GM23338 (cell line): ENCODE data around the gene PPP1R3F. TPM values are rescaled to one million over a fixed set of nuclear protein-coding genes. Genes with fewer than 3 reads are reported as not detected.

Source experiments
- ATAC-seq: fragments of 200-7000 bp; cut with Tn5 transposase; 3 replicates; pipeline ENCODE4 v1.9.1; 2020
- DNase-seq: peaks from one replicate; pipeline ENCODE4 v3.0.0-alpha.2; 2015; ENCODE audit warnings: low spot score
- H2AFZ ChIP-seq: fragments of 200-600 bp; sonication (generic); 2 replicates; pipeline ENCODE4 v1.8.0; 2016; ENCODE audit warnings: antibody characterized with exemption, mild to moderate bottlenecking, moderate library complexity
- H3F3A ChIP-seq: fragments of 200-600 bp; sonication (generic); replicated peaks from 2 replicates; pipeline ENCODE4 v1.8.0; 2017; ENCODE audit warnings: antibody characterized with exemption, mixed run types, low read depth
- H3K27ac ChIP-seq: fragments of 200-600 bp; sonication (generic); 2 replicates; pipeline ENCODE4 v1.6.1; 2016; ENCODE audit warnings: low read depth
- H3K27me3 ChIP-seq: fragments of 200-600 bp; sonication (generic); 2 replicates; pipeline ENCODE4 v1.8.0; 2016; ENCODE audit warnings: mild to moderate bottlenecking, mixed run types, moderate library complexity; ENCODE audit not compliant: insufficient read depth
- H3K36me3 ChIP-seq: fragments of 200-600 bp; sonication (generic); 2 replicates; pipeline ENCODE4 v1.8.0; 2016; ENCODE audit warnings: mild to moderate bottlenecking; ENCODE audit not compliant: insufficient read depth
- H3K4me1 ChIP-seq: fragments of 200-600 bp; sonication (generic); 2 replicates; pipeline ENCODE4 v1.8.0; 2016; ENCODE audit warnings: mild to moderate bottlenecking, moderate library complexity; ENCODE audit not compliant: insufficient read depth
- H3K4me2 ChIP-seq: fragments of 200-600 bp; sonication (generic); 2 replicates; pipeline ENCODE4 v1.7.1; 2017; ENCODE audit warnings: mixed run types
- H3K4me3 ChIP-seq: fragments of 200-600 bp; sonication (generic); 2 replicates; pipeline ENCODE4 v1.6.1; 2016; ENCODE audit warnings: mixed run types
- H3K79me2 ChIP-seq: fragments of 200-600 bp; sonication (generic); replicated peaks from 2 replicates; pipeline ENCODE4 v1.8.0; 2017; ENCODE audit warnings: mild to moderate bottlenecking; ENCODE audit not compliant: insufficient read depth
- H3K9me2 ChIP-seq: fragments of 200-600 bp; sonication (generic); 2 replicates; pipeline ENCODE4 v1.8.0; 2017; ENCODE audit not compliant: insufficient read depth
- H4K20me1 ChIP-seq: fragments of 200-600 bp; sonication (generic); replicated peaks from 2 replicates; pipeline ENCODE4 v1.8.0; 2017; ENCODE audit warnings: mild to moderate bottlenecking; ENCODE audit not compliant: insufficient read depth
- H3K27ac Mint-ChIP-seq: 2 replicates; pipeline ENCODE4 v1.8.0; 2020; ENCODE audit warnings: inconsistent platforms, mild to moderate bottlenecking, moderate library complexity, mixed read lengths
- H3K27me3 Mint-ChIP-seq: 3 replicates; pipeline ENCODE4 v1.8.0; 2022; ENCODE audit warnings: low read depth, mild to moderate bottlenecking, moderate library complexity, mixed read lengths, inconsistent platforms; ENCODE audit not compliant: insufficient read depth, poor library complexity
- H3K36me3 Mint-ChIP-seq: 3 replicates; pipeline ENCODE4 v1.8.0; 2021; ENCODE audit warnings: low read depth, mild to moderate bottlenecking, inconsistent platforms, moderate library complexity, mixed read lengths
- H3K4me1 Mint-ChIP-seq: 3 replicates; pipeline ENCODE4 v1.8.0; 2020; ENCODE audit warnings: mild to moderate bottlenecking, inconsistent platforms, mixed read lengths
- H3K4me3 Mint-ChIP-seq: 3 replicates; pipeline ENCODE4 v1.8.0; 2021; ENCODE audit warnings: moderate library complexity, mild to moderate bottlenecking, inconsistent platforms, mixed read lengths
- H3K9me3 Mint-ChIP-seq: 3 replicates; pipeline ENCODE4 v1.8.0; 2020; ENCODE audit warnings: moderate library complexity, mild to moderate bottlenecking, inconsistent platforms, mixed read lengths
- CREB1 ChIP-seq: fragments of 250-450 bp; sonication (Bioruptor Pico); IDR thresholded peaks from 2 replicates; pipeline ENCODE4 v1.5.0; 2020; ENCODE audit warnings: low read depth, mild to moderate bottlenecking, moderate library complexity
- CTCF ChIP-seq, 2 experiments: fragments of 200-600 bp in 1 of 2; sonication (generic) in 1 of 2; conservative IDR thresholded peaks; 2 replicates each; pipeline versions ENCODE4 v1.5.1 to v1.6.1; 2016 to 2017; ENCODE audit warnings: antibody characterized with exemption in 2 of 2, low read depth in 2 of 2, mild to moderate bottlenecking in 2 of 2, moderate library complexity in 1 of 2
- ETS1 ChIP-seq: IDR thresholded peaks from 2 replicates; pipeline ENCODE4 v1.6.1; 2016; ENCODE audit warnings: antibody characterized with exemption
- EZH2 ChIP-seq: fragments of 200-600 bp; sonication (generic); IDR thresholded peaks from one replicate; pipeline ENCODE4 v1.8.0; 2017; ENCODE audit warnings: antibody characterized with exemption, mild to moderate bottlenecking, low read depth; ENCODE audit not compliant: unreplicated experiment
- EZH2phosphoT487 ChIP-seq: fragments of 200-600 bp; sonication (generic); IDR thresholded peaks from one replicate; pipeline ENCODE4 v1.8.1; 2018; ENCODE audit warnings: antibody characterized with exemption; ENCODE audit not compliant: unreplicated experiment
- JUNB ChIP-seq: IDR thresholded peaks from one replicate; pipeline ENCODE4 v1.6.1; 2016; ENCODE audit warnings: antibody characterized with exemption; ENCODE audit not compliant: unreplicated experiment
- NANOG ChIP-seq: IDR thresholded peaks from 2 replicates; pipeline ENCODE4 v1.6.1; 2016; ENCODE audit warnings: antibody characterized with exemption, borderline replicate concordance
- POLR2AphosphoS5 ChIP-seq: IDR thresholded peaks from 2 replicates; pipeline ENCODE4 v1.6.1; 2016; ENCODE audit warnings: antibody characterized with exemption, low read depth
- REST ChIP-seq: IDR thresholded peaks from one replicate; pipeline ENCODE4 v1.6.1; 2018; ENCODE audit warnings: antibody characterized with exemption; ENCODE audit not compliant: unreplicated experiment
- STAT1 ChIP-seq: IDR thresholded peaks from one replicate; pipeline ENCODE4 v1.6.1; 2016; ENCODE audit warnings: antibody characterized with exemption; ENCODE audit not compliant: unreplicated experiment
- ZNF114 ChIP-seq: fragments of 250-450 bp; sonication (Bioruptor Pico); IDR thresholded peaks from 2 replicates; pipeline ENCODE4 v1.5.0; 2020; ENCODE audit warnings: mild to moderate bottlenecking, moderate library complexity
- ZNF331 ChIP-seq: fragments of 250-450 bp; sonication (Bioruptor Pico); IDR thresholded peaks from 2 replicates; pipeline ENCODE4 v1.5.0; 2020; ENCODE audit warnings: low read depth, mild to moderate bottlenecking, moderate library complexity
- polyA plus RNA-seq: library from polyadenylated mRNA; unstranded; fragments of >200 nt; fragmentation: Nextera tagmentation; extraction: Ambion mirVana; gene quantifications from 2 replicates; pipeline ENCODE4 v1.2.1, GENCODE V29; 2016
- total RNA-seq: library from RNA; depleted of rRNA; stranded (reverse); fragments of >200 nt; shearing (Covaris generic); gene quantifications from 2 replicates; pipeline ENCODE4 v1.2.3, GENCODE V29; 2014
- TF ChIP-seq, protein P1 (sequence below): fragments of 250-450 bp; sonication (Bioruptor Pico); IDR thresholded peaks from 2 replicates; pipeline ENCODE4 v1.5.0; 2020; ENCODE audit warnings: mild to moderate bottlenecking, moderate library complexity

The PPP1R3F gene
- total and polyA plus RNA-seq, 2 experiments from 2014 or later: 3.1 to 11.3 TPM

DNA sequence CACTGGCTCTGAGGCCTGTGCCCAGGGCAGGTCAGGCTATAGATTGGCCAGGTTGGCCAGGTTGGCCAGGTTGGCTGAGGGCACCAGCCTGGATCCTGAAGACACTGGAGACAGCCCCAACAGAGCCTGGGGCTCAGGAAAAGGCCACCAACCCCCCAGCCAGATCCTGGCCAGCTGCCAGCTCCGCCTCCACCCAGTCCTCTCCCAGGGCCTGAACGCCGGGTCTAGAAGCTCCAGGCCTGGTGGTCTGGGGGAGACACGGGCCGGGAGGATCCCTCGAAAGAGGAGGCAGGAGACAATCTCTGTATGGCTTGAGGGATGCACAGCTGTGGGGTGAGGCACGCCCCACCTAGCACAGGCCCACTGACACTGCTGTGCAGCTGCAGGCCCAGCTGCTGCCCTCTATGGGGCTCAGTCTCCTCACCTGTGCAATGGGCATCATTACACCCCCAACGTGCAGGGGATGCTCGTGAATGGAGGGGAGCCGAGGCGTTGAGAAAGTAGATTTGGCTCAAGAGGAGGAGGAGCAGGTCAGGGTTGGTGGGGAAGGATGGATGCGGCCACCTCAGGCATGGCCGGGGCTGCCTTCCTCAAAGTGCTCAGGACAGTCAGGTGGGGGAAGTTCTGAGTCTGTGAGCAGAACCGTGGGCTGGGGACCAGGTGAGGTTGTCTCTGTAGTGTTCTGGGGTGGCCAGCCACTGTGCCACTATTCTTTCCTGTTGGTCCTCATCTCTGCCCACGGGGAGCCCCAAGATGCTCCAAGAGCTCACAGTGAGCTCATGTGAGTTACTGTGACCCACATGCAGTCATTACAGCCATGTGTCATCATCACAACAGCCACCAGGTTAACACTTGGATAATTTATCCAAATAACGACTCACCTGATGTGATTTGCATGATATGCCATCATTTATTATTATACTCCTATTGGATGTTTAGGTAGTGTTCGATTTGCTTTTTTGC lies 23.1 kb downstream of the PPP1R3F start:
- Histone ChIP-seq H3K36me3 (no peaks in the 10 kb centered on the region), H3K27ac (no peak overlapping the region), H3K4me2 (no peak overlapping the region), H3K27me3 (no peaks in the 10 kb centered on the region), H3K9me2 (no peaks in the 10 kb centered on the region), H3K4me3 (no peak overlapping the region), H3K4me1 (no peaks in the 10 kb centered on the region), H3K79me2 (no peaks in the 10 kb centered on the region), H2AFZ (no peak overlapping the region), H4K20me1 (no peaks in the 10 kb centered on the region), H3F3A (no peaks in the 10 kb centered on the region)
- no peaks in the 10 kb centered on the region for H3K9me3 Mint-ChIP-seq
- H3K4me3 Mint-ChIP-seq: no peak overlapping the region
- DNase-seq (no peak), ATAC-seq (peak; percentile 28)
- H3K27me3 Mint-ChIP-seq: peaks cover 5% of the 10 kb centered on the region
- 0 out of 2 replicates have a peak overlapping the region, but pooled peaks have one; percentile 77 for H3K27ac Mint-ChIP-seq
- H3K4me1 Mint-ChIP-seq: peaks cover 5% of the 10 kb centered on the region; the same call in 2 of the 3 replicates
- TF ChIP-seq POLR2AphosphoS5: no peak
- no peak for TF ChIP-seq STAT1
- TF ChIP-seq EZH2phosphoT487: no peak
- TF ChIP-seq ETS1: no peak
- TF ChIP-seq EZH2: no peak
- TF ChIP-seq ZNF331 (CRISPR knock-in tag): no peak
- no peak for TF ChIP-seq JUNB
- no peak for TF ChIP-seq CREB1 (CRISPR knock-in tag)
- TF ChIP-seq REST: no peak
- TF ChIP-seq ZNF114: no peak
- no peak for TF ChIP-seq NANOG
- TF ChIP-seq CTCF (conservative IDR thresholded peaks at IDR 0.05; ENCODE audit: low read depth in 2 of 2): no peak
- TF ChIP-seq, protein P1, sequence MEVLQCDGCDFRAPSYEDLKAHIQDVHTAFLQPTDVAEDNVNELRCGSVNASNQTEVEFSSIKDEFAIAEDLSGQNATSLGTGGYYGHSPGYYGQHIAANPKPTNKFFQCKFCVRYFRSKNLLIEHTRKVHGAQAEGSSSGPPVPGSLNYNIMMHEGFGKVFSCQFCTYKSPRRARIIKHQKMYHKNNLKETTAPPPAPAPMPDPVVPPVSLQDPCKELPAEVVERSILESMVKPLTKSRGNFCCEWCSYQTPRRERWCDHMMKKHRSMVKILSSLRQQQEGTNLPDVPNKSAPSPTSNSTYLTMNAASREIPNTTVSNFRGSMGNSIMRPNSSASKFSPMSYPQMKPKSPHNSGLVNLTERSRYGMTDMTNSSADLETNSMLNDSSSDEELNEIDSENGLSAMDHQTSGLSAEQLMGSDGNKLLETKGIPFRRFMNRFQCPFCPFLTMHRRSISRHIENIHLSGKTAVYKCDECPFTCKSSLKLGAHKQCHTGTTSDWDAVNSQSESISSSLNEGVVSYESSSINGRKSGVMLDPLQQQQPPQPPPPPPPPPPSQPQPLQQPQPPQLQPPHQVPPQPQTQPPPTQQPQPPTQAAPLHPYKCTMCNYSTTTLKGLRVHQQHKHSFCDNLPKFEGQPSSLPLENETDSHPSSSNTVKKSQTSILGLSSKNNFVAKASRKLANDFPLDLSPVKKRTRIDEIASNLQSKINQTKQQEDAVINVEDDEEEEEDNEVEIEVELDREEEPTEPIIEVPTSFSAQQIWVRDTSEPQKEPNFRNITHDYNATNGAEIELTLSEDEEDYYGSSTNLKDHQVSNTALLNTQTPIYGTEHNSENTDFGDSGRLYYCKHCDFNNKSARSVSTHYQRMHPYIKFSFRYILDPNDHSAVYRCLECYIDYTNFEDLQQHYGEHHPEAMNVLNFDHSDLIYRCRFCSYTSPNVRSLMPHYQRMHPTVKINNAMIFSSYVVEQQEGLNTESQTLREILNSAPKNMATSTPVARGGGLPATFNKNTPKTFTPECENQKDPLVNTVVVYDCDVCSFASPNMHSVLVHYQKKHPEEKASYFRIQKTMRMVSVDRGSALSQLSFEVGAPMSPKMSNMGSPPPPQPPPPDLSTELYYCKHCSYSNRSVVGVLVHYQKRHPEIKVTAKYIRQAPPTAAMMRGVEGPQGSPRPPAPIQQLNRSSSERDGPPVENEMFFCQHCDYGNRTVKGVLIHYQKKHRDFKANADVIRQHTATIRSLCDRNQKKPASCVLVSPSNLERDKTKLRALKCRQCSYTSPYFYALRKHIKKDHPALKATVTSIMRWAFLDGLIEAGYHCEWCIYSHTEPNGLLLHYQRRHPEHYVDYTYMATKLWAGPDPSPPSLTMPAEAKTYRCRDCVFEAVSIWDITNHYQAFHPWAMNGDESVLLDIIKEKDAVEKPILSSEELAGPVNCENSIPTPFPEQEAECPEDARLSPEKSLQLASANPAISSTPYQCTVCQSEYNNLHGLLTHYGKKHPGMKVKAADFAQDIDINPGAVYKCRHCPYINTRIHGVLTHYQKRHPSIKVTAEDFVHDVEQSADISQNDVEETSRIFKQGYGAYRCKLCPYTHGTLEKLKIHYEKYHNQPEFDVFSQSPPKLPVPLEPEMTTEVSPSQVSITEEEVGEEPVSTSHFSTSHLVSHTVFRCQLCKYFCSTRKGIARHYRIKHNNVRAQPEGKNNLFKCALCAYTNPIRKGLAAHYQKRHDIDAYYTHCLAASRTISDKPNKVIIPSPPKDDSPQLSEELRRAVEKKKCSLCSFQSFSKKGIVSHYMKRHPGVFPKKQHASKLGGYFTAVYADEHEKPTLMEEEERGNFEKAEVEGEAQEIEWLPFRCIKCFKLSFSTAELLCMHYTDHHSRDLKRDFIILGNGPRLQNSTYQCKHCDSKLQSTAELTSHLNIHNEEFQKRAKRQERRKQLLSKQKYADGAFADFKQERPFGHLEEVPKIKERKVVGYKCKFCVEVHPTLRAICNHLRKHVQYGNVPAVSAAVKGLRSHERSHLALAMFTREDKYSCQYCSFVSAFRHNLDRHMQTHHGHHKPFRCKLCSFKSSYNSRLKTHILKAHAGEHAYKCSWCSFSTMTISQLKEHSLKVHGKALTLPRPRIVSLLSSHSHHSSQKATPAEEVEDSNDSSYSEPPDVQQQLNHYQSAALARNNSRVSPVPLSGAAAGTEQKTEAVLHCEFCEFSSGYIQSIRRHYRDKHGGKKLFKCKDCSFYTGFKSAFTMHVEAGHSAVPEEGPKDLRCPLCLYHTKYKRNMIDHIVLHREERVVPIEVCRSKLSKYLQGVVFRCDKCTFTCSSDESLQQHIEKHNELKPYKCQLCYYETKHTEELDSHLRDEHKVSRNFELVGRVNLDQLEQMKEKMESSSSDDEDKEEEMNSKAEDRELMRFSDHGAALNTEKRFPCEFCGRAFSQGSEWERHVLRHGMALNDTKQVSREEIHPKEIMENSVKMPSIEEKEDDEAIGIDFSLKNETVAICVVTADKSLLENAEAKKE (CRISPR knock-in tag): no peak
- no peaks in the 10 kb centered on the region for H3K36me3 Mint-ChIP-seq
